GM08714 (cell line): ENCODE results near the gene CCDC150.

Source experiments
- H3K4me3 ChIP-seq: fragments of 200-500 bp; sonication (Bioruptor generic); 2 replicates; pipeline ENCODE4 v1.5.1; 2014; ENCODE audit warnings: mild to moderate bottlenecking, low read length, inconsistent platforms
- ZNF274 ChIP-seq: IDR thresholded peaks from 2 replicates; pipeline ENCODE4 v1.6.1; 2012; ENCODE audit warnings: mild to moderate bottlenecking, low read depth, low read length

CCDC150 gene

GRCh38 chr2:196748123-196748522, 108.6 kb downstream of the CCDC150 start:
- no peak for TF ChIP-seq ZNF274
- H3K4me3 ChIP-seq, result no peak overlapping the region

GRCh38 chr2:196750291-196750923, 110.9 kb downstream of the CCDC150 start:
- no peak overlapping the region for H3K4me3 ChIP-seq
- no peak for TF ChIP-seq ZNF274

- no peak overlapping the region for H3K4me3 ChIP-seq
- TF ChIP-seq ZNF274, result no peak
Observed at GRCh38 chr2:196750977-196751631, 111.6 kb downstream of the CCDC150 start.

- no peak overlapping the region for H3K4me3 ChIP-seq
- no peak for TF ChIP-seq ZNF274
Observed at GRCh38 chr2:196758474-196759377, 119.2 kb downstream of the CCDC150 start.

- no peak for TF ChIP-seq ZNF274
Observed at GRCh38 chr2:196759378-196759706, 119.8 kb downstream of the CCDC150 start.

GRCh38 chr2:196767101-196767500, 127.6 kb downstream of the CCDC150 start:
- no peak for TF ChIP-seq ZNF274
- no peak overlapping the region for H3K4me3 ChIP-seq

More at GRCh38 chr2:196759378-196759706, 119.8 kb downstream of the CCDC150 start:
- H3K4me3 ChIP-seq, result no peak overlapping the region
